H1 (cell line): ENCODE data around the gene USE1. TPM values are rescaled to one million over a fixed set of nuclear protein-coding genes. Genes with fewer than 3 reads are reported as not detected.

Experiments
- CTCF ChIA-PET: fragments of 300-600 bp; sonication (Branson Sonifier 250); formaldehyde crosslinking; loops from one replicate; lab custom pipeline; 2021; ENCODE audit not compliant: partially characterized antibody; lab: Charles Lee
- POLR2A ChIA-PET: fragments of 300-600 bp; sonication (Branson Sonifier 250); formaldehyde crosslinking; loops from one replicate; lab custom pipeline; 2021; ENCODE audit warnings: inconsistent platforms; ENCODE audit not compliant: partially characterized antibody; lab: Charles Lee
- DNase-seq, 2 experiments: peaks; one replicate each; pipeline versions ENCODE4 v3.0.0 to v3.0.0-alpha.2; 2010 to 2022; ENCODE audit warnings: low spot score in 2 of 2, low read depth in 1 of 2, mixed read lengths in 1 of 2
- FAIRE-seq: peaks from 2 replicates; lab custom pipeline; 2011; peaks lifted over from hg19 to GRCh38; lab: Jason Lieb, UNC
- H2AFZ ChIP-seq: 2 replicates; pipeline ENCODE4 v1.8.1; 2012; ENCODE audit warnings: low read length, inconsistent platforms
- H2AK5ac ChIP-seq: 2 replicates; pipeline ENCODE4 v1.6.1; 2013; ENCODE audit warnings: low read depth, low read length
- H2BK120ac ChIP-seq: replicated peaks from 2 replicates; pipeline ENCODE3; 2013; ENCODE audit warnings: low read depth, low read length, inconsistent platforms
- H2BK12ac ChIP-seq: 2 replicates; pipeline ENCODE4 v1.6.1; 2013; ENCODE audit warnings: low read depth, low read length
- H2BK15ac ChIP-seq: 2 replicates; pipeline ENCODE4 v1.6.1; 2013; ENCODE audit warnings: low read length
- H2BK20ac ChIP-seq: 2 replicates; pipeline ENCODE4 v1.6.1; 2013; ENCODE audit warnings: low read length
- H2BK5ac ChIP-seq: 2 replicates; pipeline ENCODE4 v1.6.1; 2013; ENCODE audit warnings: low read depth, low read length
- H3K14ac ChIP-seq: 2 replicates; pipeline ENCODE4 v1.6.1; 2013; ENCODE audit warnings: inconsistent platforms; ENCODE audit not compliant: insufficient read length
- H3K18ac ChIP-seq: 2 replicates; pipeline ENCODE4 v1.6.1; 2013; ENCODE audit warnings: low read length; ENCODE audit errors: extremely low read depth
- H3K23ac ChIP-seq: 2 replicates; pipeline ENCODE4 v1.6.1; 2013; ENCODE audit warnings: inconsistent platforms; ENCODE audit not compliant: insufficient read length
- H3K23me2 ChIP-seq: 2 replicates; pipeline ENCODE4 v1.6.1; 2013; ENCODE audit warnings: low read depth, low read length
- H3K27ac ChIP-seq: 2 replicates; pipeline ENCODE4 v1.6.1; 2011; ENCODE audit warnings: low read depth, low read length, inconsistent platforms
- H3K27me3 ChIP-seq, 4 experiments: replicated peaks in 1 of 4; 1 replicate in 1 of 4; 2 replicates in 3 of 4; pipeline versions ENCODE4 v1.6.1 to v1.8.1; 2011 to 2013; ENCODE audit warnings: low read length in 3 of 4, mild to moderate bottlenecking in 3 of 4, inconsistent platforms in 2 of 4, mixed read lengths in 2 of 4, moderate library complexity in 1 of 4; ENCODE audit not compliant: control insufficient read depth in 3 of 4, insufficient read depth in 3 of 4; ENCODE audit errors: extremely low read depth in 1 of 4
- H3K36me3 ChIP-seq, 4 experiments: 2 replicates each; pipeline versions ENCODE4 v1.6.1 to v1.8.1; 2011 to 2013; ENCODE audit warnings: mild to moderate bottlenecking in 4 of 4, low read length in 3 of 4, moderate library complexity in 2 of 4, control low read depth in 1 of 4, inconsistent platforms in 1 of 4; ENCODE audit not compliant: insufficient read depth in 4 of 4, control insufficient read depth in 2 of 4
- H3K4ac ChIP-seq: replicated peaks from 2 replicates; pipeline ENCODE3; 2013; ENCODE audit warnings: low read length, low read depth, mixed read lengths, inconsistent platforms; ENCODE audit not compliant: insufficient read length
- H3K4me1 ChIP-seq, 4 experiments: replicated peaks in 1 of 4; 1 replicate in 1 of 4; 2 replicates in 3 of 4; pipeline versions ENCODE4 v1.6.1 to v1.8.1; 2011 to 2013; ENCODE audit warnings: low read length in 3 of 4, inconsistent platforms in 2 of 4, mixed read lengths in 1 of 4; ENCODE audit not compliant: insufficient read depth in 4 of 4, control insufficient read depth in 3 of 4
- H3K4me2 ChIP-seq, 2 experiments: 2 replicates each; pipeline versions ENCODE4 v1.6.1 to v1.8.1; 2011 to 2013; ENCODE audit warnings: low read depth in 2 of 2, low read length in 2 of 2, control low read depth in 1 of 2, inconsistent platforms in 1 of 2, mild to moderate bottlenecking in 1 of 2; ENCODE audit not compliant: insufficient read depth in 1 of 2
- H3K4me3 ChIP-seq, 4 experiments: fragments of 200-600, 300-600 bp in 1 of 4; sonication (generic), shearing (Covaris generic), sonication (Bioruptor Twin) in 1 of 4; 2 replicates each; pipeline versions ENCODE4 v1.5.1 to v1.8.1; 2011 to 2016; ENCODE audit warnings: low read length in 4 of 4, low read depth in 3 of 4, control low read depth in 2 of 4, inconsistent platforms in 2 of 4, mild to moderate bottlenecking in 2 of 4, mixed read lengths in 1 of 4, moderate library complexity in 1 of 4; ENCODE audit not compliant: insufficient read depth in 2 of 4; ENCODE audit errors: extremely low read depth in 1 of 4
- H3K56ac ChIP-seq: replicated peaks from 2 replicates; pipeline ENCODE3; 2013; ENCODE audit warnings: low read depth, mild to moderate bottlenecking, mixed read lengths, low read length, inconsistent platforms; ENCODE audit not compliant: insufficient read length
- H3K79me1 ChIP-seq: 2 replicates; pipeline ENCODE4 v1.6.1; 2013; ENCODE audit warnings: low read depth, low read length, control low read depth
- H3K79me2 ChIP-seq, 2 experiments: 2 replicates each; pipeline versions ENCODE4 v1.6.1 to v1.8.1; 2012 to 2013; ENCODE audit warnings: low read length in 2 of 2, mild to moderate bottlenecking in 2 of 2, inconsistent platforms in 1 of 2; ENCODE audit not compliant: insufficient read depth in 2 of 2, control insufficient read depth in 1 of 2
- H3K9ac ChIP-seq, 4 experiments: replicated peaks in 1 of 4; 1 replicate in 1 of 4; 2 replicates in 3 of 4; pipeline versions ENCODE4 v1.6.1 to v1.8.1; 2011 to 2013; ENCODE audit warnings: low read depth in 3 of 4, low read length in 3 of 4, control low read depth in 2 of 4, mild to moderate bottlenecking in 2 of 4, moderate library complexity in 2 of 4, inconsistent platforms in 1 of 4; ENCODE audit errors: extremely low read depth in 1 of 4
- H3K9me3 ChIP-seq, 2 experiments: 2 replicates each; pipeline versions ENCODE4 v1.6.1 to v1.8.1; 2012 to 2013; ENCODE audit warnings: mild to moderate bottlenecking in 2 of 2, moderate library complexity in 2 of 2, control low read depth in 1 of 2, inconsistent platforms in 1 of 2, low read depth in 1 of 2, low read length in 1 of 2, mixed read lengths in 1 of 2; ENCODE audit not compliant: insufficient read depth in 2 of 2
- H4K20me1 ChIP-seq, 2 experiments: replicated peaks in 1 of 2; 2 replicates each; pipeline versions ENCODE3 to v1.8.1; 2011 to 2013; ENCODE audit warnings: inconsistent platforms in 2 of 2, low read length in 2 of 2, mild to moderate bottlenecking in 1 of 2; ENCODE audit not compliant: insufficient read depth in 2 of 2, control insufficient read depth in 1 of 2
- H4K5ac ChIP-seq: 2 replicates; pipeline ENCODE4 v1.6.1; 2013; ENCODE audit warnings: low read length, low read depth, mixed read lengths, inconsistent platforms; ENCODE audit not compliant: insufficient read length
- H4K8ac ChIP-seq: 2 replicates; pipeline ENCODE4 v1.8.0; 2013; ENCODE audit warnings: mild to moderate bottlenecking, moderate library complexity, low read length, inconsistent platforms; ENCODE audit not compliant: insufficient read depth; ENCODE audit errors: extremely low read depth
- H4K91ac ChIP-seq: replicated peaks from 2 replicates; pipeline ENCODE3; 2013; ENCODE audit warnings: low read length, mixed read lengths, inconsistent platforms; ENCODE audit not compliant: insufficient read length
- ASH2L ChIP-seq: fragments of 200-600, 300-600 bp; sonication (generic); IDR thresholded peaks from one replicate; pipeline ENCODE4 v1.7.1; 2017; ENCODE audit warnings: low read length
- GABPA ChIP-seq: IDR thresholded peaks from 2 replicates; pipeline ENCODE4 v1.6.1; 2011; ENCODE audit warnings: mild to moderate bottlenecking, low read length, moderate library complexity, borderline replicate concordance; ENCODE audit not compliant: insufficient read depth
- HDAC2 ChIP-seq, 2 experiments: fragments of 300-600 bp in 1 of 2; sonication (generic) in 1 of 2; IDR thresholded peaks; 2 replicates each; pipeline ENCODE4 v1.6.1; 2011 to 2012; ENCODE audit warnings: low read depth in 2 of 2, low read length in 2 of 2, mild to moderate bottlenecking in 2 of 2, moderate library complexity in 2 of 2, borderline replicate concordance in 1 of 2, inconsistent platforms in 1 of 2
- JUN ChIP-seq: IDR thresholded peaks from 2 replicates; pipeline ENCODE4 v1.6.1; 2011; ENCODE audit warnings: low read depth, mild to moderate bottlenecking, improper control_type of control experiment, low read length
- KDM1A ChIP-seq: fragments of 200-600, 300-600 bp; sonication (generic); IDR thresholded peaks from 2 replicates; pipeline ENCODE4 v1.7.1; 2016; ENCODE audit warnings: mild to moderate bottlenecking, low read length, borderline replicate concordance
- WGBS, 2 experiments: shearing (Covaris generic) in 1 of 2; methylation state at CpG; one replicate each; pipeline versions ENCODE4 v1.1.6 to v1.1.7; 2013 to 2015; ENCODE audit warnings: low lambda C conversion rate in 2 of 2, mixed read lengths in 2 of 2, inconsistent platforms in 1 of 2, low coverage in 1 of 2, missing lambda C conversion rate in 1 of 2; ENCODE audit not compliant: insufficient replicate concordance in 2 of 2, insufficient coverage in 1 of 2, insufficient read length in 1 of 2; ENCODE audit errors: extremely low coverage in 1 of 2, missing lambda C conversion rate in 1 of 2; 5-methylcytosine and 5-hydroxymethylcytosine counted together
- polyA plus RNA-seq, 7 experiments: library from polyadenylated mRNA; depleted of rRNA in 3 of 7; stranded (reverse) in 5 of 7; unstranded in 2 of 7; fragments of >200 nt in 5 of 7; fragments of 200-250 nt in 2 of 7; gene quantifications; 1 replicate in 5 of 7; 2 replicates in 1 of 7; 4 replicates in 1 of 7; pipeline versions ENCODE4 v1.2.1 to v1.2.3, GENCODE V29; 2011 to 2013; ENCODE audit warnings: missing spikeins in 2 of 7, mixed read lengths in 2 of 7
- total RNA-seq: library from RNA; stranded (reverse); fragmentation: NEBNext Ultra II Directional; extraction: Animal tissue kit (Norgen Biotek cat#: 25700); gene quantifications from 2 replicates; pipeline ENCODE4 v1.2.1, GENCODE V29; 2021

Gene USE1
- total and polyA plus RNA-seq, 2 of the 8 experiments (the other 6 are each of a cell fraction or from before 2014, with no cell fraction given) = 8.7 to 13.9 TPM

GRCh38 chr19:17246681-17247425 lies 31.7 kb downstream of the USE1 start:
- Histone ChIP-seq H3K27ac (peak overlapping the region; percentile 92; the same call in 1 of the 2 replicates), H3K4me1 (peaks cover 3 to 34% (median 25%) of the 10 kb centered on the region in 4 experiments), H2BK120ac (peak overlapping the region; percentile 50), H2AFZ (no peak overlapping the region), H3K18ac (peak overlapping the region; percentile 95; the same call in 1 of the 2 replicates), H2BK20ac (peak overlapping the region; percentile 94; the same call in 1 of the 2 replicates), H3K79me2 (peaks cover 20 to 34% of the 10 kb centered on the region in 2 experiments; a peak in 3 of 4 replicates), H3K23ac (no peak overlapping the region), H2BK5ac (peak overlapping the region; percentile 91; the same call in 1 of the 2 replicates), H3K27me3 (no peaks in the 10 kb centered on the region), H4K5ac (peak overlapping the region; percentile 95), H3K9me3 (no peaks in the 10 kb centered on the region), H4K91ac (peak overlapping the region; percentile 63), H3K4me3 (peak overlapping the region; percentile 33 to 78 (median 37); a peak in 6 of 8 replicates), H3K14ac (no peak overlapping the region), H3K23me2 (peaks cover 2% of the 10 kb centered on the region; the same call in 1 of the 2 replicates), H3K4ac (peak overlapping the region; percentile 71), H3K36me3 (no peaks in the 10 kb centered on the region)
- whole genome bisulfite sequencing, 2 experiments = 27% methylated on average over 20 of the region's 21 CpGs; no CpG with 5 or more reads in 1 of the 2 experiments
- POLR2A ChIA-PET = interaction anchor here (0.7 to 4.2 kb wide), 5 partner anchors 10 to 32 kb away, joined by 3 to 44 read pairs (median 10); partner anchors contain the start of genes USE1 and USHBP1
- peak in 1 of 2 experiments; percentile 79 for DNase-seq
- TF ChIP-seq JUN (no peak), KDM1A (peak; percentile 99), GABPA (no peak; the same call in 1 of the 2 replicates), HDAC2 (IDR thresholded peaks at IDR 0.05; ENCODE audit: borderline replicate concordance in 1 of 2, low read depth in 2 of 2, low read length in 2 of 2) (peak in 1 of 2 experiments; percentile 95; a peak in 2 of 4 replicates), ASH2L (peak; percentile 11)
- TF ChIP-seq, all 59 proteins: peak for 3
- no peak for FAIRE-seq
- Histone ChIP-seq H3K9ac (peak overlapping the region in 2 of 4 experiments; percentile 60 to 71; a peak in 2 of 7 replicates), H2BK15ac (0 out of 2 replicates have a peak overlapping the region, but pooled peaks have one; percentile 29), H3K4me2 (peak overlapping the region; percentile 64 to 94), H3K79me1 (peaks cover 9% of the 10 kb centered on the region), H2BK12ac (peak overlapping the region; percentile 72; the same call in 1 of the 2 replicates), H4K8ac (peak overlapping the region; percentile 41; the same call in 1 of the 2 replicates), H2AK5ac (peak overlapping the region; percentile 65; the same call in 1 of the 2 replicates), H4K20me1 (peaks cover 7 to 9% of the 10 kb centered on the region in 2 experiments), H3K56ac (peak overlapping the region; percentile 96)
- CTCF ChIA-PET = interaction anchor here (0.6 to 2.1 kb wide), 2 partner anchors 17 to 60 kb away, joined by 3 to 8 read pairs; no protein-coding TSS in a partner anchor
